Activated T-helper 2 cell treated with anti-CD3 and anti-CD28 coated beads, Interferon-gamma antibody, Interleukin-2, Interleukin-4, amounts not matched to agents 10 μg/mL and 5 μg/mL and 100 μg/mL, durations not matched to agents 14 hours and 24 hours and 36 hours (primary cell): ENCODE data around the gene ADAM22. TPM values are rescaled to one million over a fixed set of nuclear protein-coding genes. Genes with fewer than 3 reads are reported as not detected.

Source experiments
- DNase-seq: peaks from one replicate; pipeline ENCODE4 v3.0.0; 2021; ENCODE audit warnings: low spot score
- H3K27ac Mint-ChIP-seq: one replicate; pipeline ENCODE4 v1.8.0; 2021; ENCODE audit warnings: mixed read lengths
- H3K27me3 Mint-ChIP-seq: one replicate; pipeline ENCODE4 v1.8.0; 2021; ENCODE audit warnings: low read depth, mixed read lengths
- H3K36me3 Mint-ChIP-seq: one replicate; pipeline ENCODE4 v1.8.0; 2021; ENCODE audit warnings: low read depth, mixed read lengths
- H3K4me1 Mint-ChIP-seq: one replicate; pipeline ENCODE4 v1.8.0; 2021; ENCODE audit warnings: low read depth, mixed read lengths
- H3K4me3 Mint-ChIP-seq: one replicate; pipeline ENCODE4 v1.8.0; 2021; ENCODE audit warnings: low read depth, mild to moderate bottlenecking, moderate library complexity, mixed read lengths
- H3K9me3 Mint-ChIP-seq: one replicate; pipeline ENCODE4 v1.8.0; 2021; ENCODE audit warnings: mixed read lengths
- intact Hi-C: fragments of 100-400 bp; cut with micrococcal nuclease; formaldehyde crosslinking; loops from one replicate; pipeline ENCODE4 v1.15.1; 2023
- total RNA-seq: library from RNA; stranded (reverse); gene quantifications from 2 replicates; pipeline ENCODE4 v1.2.3, GENCODE V29; 2022

ADAM22 gene
- total RNA-seq, 1 donor from 2014 or later, result 3.7 TPM

GRCh38 chr7:88218836-88219605 is 285.0 kb downstream of the ADAM22 start:
- H3K9me3 Mint-ChIP-seq, result no peaks in the 10 kb centered on the region
- H3K4me1 Mint-ChIP-seq, result peaks cover 39% of the 10 kb centered on the region
- intact Hi-C loops, result loop anchor here (1.0 to 10.0 kb wide), 4 partner anchors 287 to 1064 kb away; partner anchors contain the start of genes ADAM22, CROT, DBF4 and DMTF1
- peak overlapping the region; percentile 96 for H3K4me3 Mint-ChIP-seq
- H3K27me3 Mint-ChIP-seq, result no peaks in the 10 kb centered on the region
- peak; percentile 25 for DNase-seq
- peaks cover 45% of the 10 kb centered on the region for H3K36me3 Mint-ChIP-seq
- peak overlapping the region; percentile 94 for H3K27ac Mint-ChIP-seq

DNA sequence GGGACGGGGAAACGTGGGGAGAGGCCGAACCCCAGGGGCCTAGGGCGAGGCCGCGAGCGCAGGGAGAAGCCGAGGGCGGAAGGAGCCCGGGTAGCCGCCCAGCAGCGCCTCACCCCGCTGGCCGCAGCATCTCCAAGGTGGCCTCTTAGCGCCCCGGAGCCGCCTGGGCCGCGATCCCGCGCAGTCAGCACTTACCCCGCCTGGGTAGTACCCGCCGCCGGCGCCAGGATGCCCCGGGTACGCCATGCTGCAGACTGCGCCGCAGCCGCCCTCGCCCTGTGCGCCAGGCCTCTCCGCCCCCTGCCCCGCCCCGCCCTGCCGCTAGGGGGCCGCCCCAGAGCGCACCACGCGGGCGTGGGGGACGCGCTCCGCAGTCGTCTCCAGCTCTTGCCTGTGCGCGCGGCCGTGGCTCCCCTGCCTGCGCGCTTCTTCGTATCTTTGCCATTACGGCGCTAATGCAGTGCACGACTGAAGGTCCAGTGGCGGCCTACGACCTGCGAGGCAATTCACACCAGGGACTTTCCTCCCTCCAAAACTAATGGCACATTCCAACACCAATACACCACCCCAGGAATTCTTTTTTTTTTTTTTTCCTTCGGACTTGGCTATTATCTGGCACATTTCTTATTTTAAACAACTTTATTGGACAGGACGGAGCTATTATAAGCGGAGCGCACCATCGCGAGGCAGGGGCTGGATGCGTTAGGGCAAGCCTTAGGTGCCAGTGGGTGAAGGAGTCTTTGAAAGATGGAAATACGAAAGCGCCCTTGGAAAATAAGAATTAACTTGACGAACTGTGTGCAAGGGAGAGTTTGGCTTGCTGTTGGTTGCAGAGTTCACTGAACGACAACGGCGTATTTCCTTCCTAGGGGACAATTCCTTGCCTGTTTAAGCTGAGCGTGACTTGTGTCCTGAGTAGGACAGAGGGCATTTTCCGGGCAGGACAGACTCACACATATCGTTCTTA is 286.0 kb downstream of the ADAM22 start, which contains the start of gene SRI:
Gene SRI (minus strand): TSS at position 258 of the 967 bp plus-strand sequence. CDS start 12 bp downstream, at position 246.
- peak within 1 kb of the TSS; percentile 96 for H3K4me3 Mint-ChIP-seq
- intact Hi-C loops, result loop anchor here (1.0 to 10.0 kb wide), 6 partner anchors 35 to 1065 kb away; partner anchors contain the start of genes ADAM22, CROT, DBF4 and DMTF1
- peaks cover 36% of the 10 kb centered on the region for H3K36me3 Mint-ChIP-seq
- no peaks in the 10 kb centered on the region for H3K27me3 Mint-ChIP-seq
- peak within 1 kb of the TSS; percentile 99 for H3K27ac Mint-ChIP-seq
- DNase-seq, result peak; percentile 87
- H3K4me1 Mint-ChIP-seq, result peaks cover 37% of the 10 kb centered on the region
- H3K9me3 Mint-ChIP-seq, result no peaks in the 10 kb centered on the region

GRCh38 chr7:88223265-88223664 is 289.2 kb downstream of the ADAM22 start:
- Mint-ChIP-seq H3K27me3 (peaks cover 3% of the 10 kb centered on the region), H3K4me3 (no peak overlapping the region), H3K27ac (no peak overlapping the region), H3K9me3 (peaks cover 1% of the 10 kb centered on the region), H3K4me1 (peaks cover 18% of the 10 kb centered on the region), H3K36me3 (peaks cover 7% of the 10 kb centered on the region)
- no peak for DNase-seq
- intact Hi-C loops, result loop anchor here (5.0 kb wide), 1 partner anchor 114 kb away; no protein-coding TSS in a partner anchor

- Mint-ChIP-seq H3K27ac (no peak overlapping the region), H3K36me3 (no peaks in the 10 kb centered on the region), H3K9me3 (peaks cover 5% of the 10 kb centered on the region), H3K4me3 (no peak overlapping the region), H3K27me3 (peaks cover 5% of the 10 kb centered on the region), H3K4me1 (peaks cover 17% of the 10 kb centered on the region)
- DNase-seq, result no peak
- intact Hi-C loops, result loop anchor here (5.0 kb wide), 1 partner anchor 113 kb away; no protein-coding TSS in a partner anchor
Measured at GRCh38 chr7:88224601-88225275, 290.7 kb downstream of the ADAM22 start.

- H3K9me3 Mint-ChIP-seq, result peaks cover 5% of the 10 kb centered on the region
- intact Hi-C loops, result no loop called here
- peaks cover 7% of the 10 kb centered on the region for H3K4me1 Mint-ChIP-seq
- no peaks in the 10 kb centered on the region for H3K36me3 Mint-ChIP-seq
- H3K4me3 Mint-ChIP-seq, result no peak overlapping the region
- no peak for DNase-seq
- H3K27ac Mint-ChIP-seq, result no peak overlapping the region
- H3K27me3 Mint-ChIP-seq, result peaks cover 7% of the 10 kb centered on the region
Measured at GRCh38 chr7:88226201-88226600, 292.1 kb downstream of the ADAM22 start.

- Mint-ChIP-seq H3K27ac (no peak overlapping the region), H3K4me1 (peaks cover 6% of the 10 kb centered on the region), H3K27me3 (peaks cover 7% of the 10 kb centered on the region), H3K4me3 (no peak overlapping the region), H3K36me3 (no peaks in the 10 kb centered on the region), H3K9me3 (peaks cover 5% of the 10 kb centered on the region)
- DNase-seq, result no peak
- intact Hi-C loops, result no loop called here
Measured at GRCh38 chr7:88226886-88227516, 292.9 kb downstream of the ADAM22 start.

GRCh38 chr7:88229302-88229995 is 295.4 kb downstream of the ADAM22 start:
- DNase-seq, result no peak
- peaks cover 10% of the 10 kb centered on the region for H3K27me3 Mint-ChIP-seq
- H3K36me3 Mint-ChIP-seq, result no peaks in the 10 kb centered on the region
- no peak overlapping the region for H3K4me3 Mint-ChIP-seq
- peaks cover 5% of the 10 kb centered on the region for H3K9me3 Mint-ChIP-seq
- H3K27ac Mint-ChIP-seq, result no peak overlapping the region
- peaks cover 1% of the 10 kb centered on the region for H3K4me1 Mint-ChIP-seq
- intact Hi-C loops, result no loop called here

GRCh38 chr7:88230646-88231045 is 296.6 kb downstream of the ADAM22 start:
- Mint-ChIP-seq H3K36me3 (no peaks in the 10 kb centered on the region), H3K27me3 (peaks cover 18% of the 10 kb centered on the region), H3K4me1 (no peaks in the 10 kb centered on the region), H3K4me3 (no peak overlapping the region), H3K9me3 (peaks cover 5% of the 10 kb centered on the region), H3K27ac (no peak overlapping the region)
- DNase-seq, result no peak
- intact Hi-C loops, result no loop called here

DNA sequence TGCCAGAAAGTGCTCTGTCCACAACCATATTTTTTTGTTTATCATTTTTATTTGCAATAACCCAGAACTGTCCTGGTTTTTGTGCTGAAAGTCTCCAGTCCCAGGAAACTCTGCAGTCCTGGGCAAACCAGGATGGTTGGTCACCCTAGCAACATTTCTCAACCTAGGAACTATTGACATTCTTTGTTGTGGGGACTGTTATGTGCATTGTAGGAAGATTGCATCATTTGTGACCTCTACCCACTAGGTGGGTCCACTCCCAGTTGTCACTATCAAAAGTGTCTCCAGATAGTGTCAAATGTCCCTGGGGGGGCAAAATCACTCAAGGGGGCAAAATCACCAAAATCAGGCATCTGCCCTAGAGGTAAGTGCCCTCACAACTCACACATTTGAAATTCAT is 299.8 kb downstream of the ADAM22 start:
- peaks cover 19% of the 10 kb centered on the region for H3K27me3 Mint-ChIP-seq
- no peaks in the 10 kb centered on the region for H3K9me3 Mint-ChIP-seq
- no peaks in the 10 kb centered on the region for H3K36me3 Mint-ChIP-seq
- no peak overlapping the region for H3K27ac Mint-ChIP-seq
- intact Hi-C loops, result no loop called here
- DNase-seq, result no peak
- H3K4me1 Mint-ChIP-seq, result peaks cover 2% of the 10 kb centered on the region
- no peak overlapping the region for H3K4me3 Mint-ChIP-seq

DNA sequence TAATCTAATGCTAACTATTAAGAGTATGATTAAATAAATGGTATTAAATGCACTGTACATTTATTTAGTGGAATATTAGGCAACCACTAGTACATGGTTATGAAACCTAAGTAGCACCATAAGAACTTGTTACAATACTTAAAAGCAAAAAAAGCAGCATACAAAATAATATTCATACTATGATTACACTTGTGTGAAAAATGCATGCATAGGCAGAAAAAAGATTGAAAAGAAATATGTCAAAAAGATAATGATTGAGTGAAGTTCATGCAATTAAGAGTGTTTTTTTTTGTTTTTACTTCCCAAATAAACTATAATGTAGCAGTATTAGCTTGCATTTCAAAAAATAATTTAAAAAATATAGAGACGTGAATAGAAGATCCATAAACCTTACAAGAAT is 305.8 kb downstream of the ADAM22 start:
- H3K27me3 Mint-ChIP-seq, result peaks cover 20% of the 10 kb centered on the region
- H3K4me3 Mint-ChIP-seq, result no peak overlapping the region
- intact Hi-C loops, result loop anchor here (5.0 kb wide), 1 partner anchor 1382 kb away; no protein-coding TSS in a partner anchor
- H3K27ac Mint-ChIP-seq, result no peak overlapping the region
- no peaks in the 10 kb centered on the region for H3K36me3 Mint-ChIP-seq
- DNase-seq, result no peak
- H3K9me3 Mint-ChIP-seq, result no peaks in the 10 kb centered on the region
- peaks cover 2% of the 10 kb centered on the region for H3K4me1 Mint-ChIP-seq

GRCh38 chr7:88243345-88243909 is 309.4 kb downstream of the ADAM22 start:
- Mint-ChIP-seq H3K36me3 (no peaks in the 10 kb centered on the region), H3K4me3 (no peak overlapping the region), H3K9me3 (no peaks in the 10 kb centered on the region), H3K27me3 (peaks cover 20% of the 10 kb centered on the region), H3K27ac (no peak overlapping the region), H3K4me1 (no peaks in the 10 kb centered on the region)
- intact Hi-C loops, result loop anchor here (1.0 to 5.0 kb wide), 3 partner anchors 115 to 1379 kb away; no protein-coding TSS in a partner anchor
- DNase-seq, result no peak
